ENCODE results near the gene SYCP3. TPM values are rescaled to one million over a fixed set of nuclear protein-coding genes. Genes with fewer than 3 reads are reported as not detected.

SYCP3 gene
- polyA plus RNA-seq, 1 donor from 2014 or later: 3.4 TPM

DNA sequence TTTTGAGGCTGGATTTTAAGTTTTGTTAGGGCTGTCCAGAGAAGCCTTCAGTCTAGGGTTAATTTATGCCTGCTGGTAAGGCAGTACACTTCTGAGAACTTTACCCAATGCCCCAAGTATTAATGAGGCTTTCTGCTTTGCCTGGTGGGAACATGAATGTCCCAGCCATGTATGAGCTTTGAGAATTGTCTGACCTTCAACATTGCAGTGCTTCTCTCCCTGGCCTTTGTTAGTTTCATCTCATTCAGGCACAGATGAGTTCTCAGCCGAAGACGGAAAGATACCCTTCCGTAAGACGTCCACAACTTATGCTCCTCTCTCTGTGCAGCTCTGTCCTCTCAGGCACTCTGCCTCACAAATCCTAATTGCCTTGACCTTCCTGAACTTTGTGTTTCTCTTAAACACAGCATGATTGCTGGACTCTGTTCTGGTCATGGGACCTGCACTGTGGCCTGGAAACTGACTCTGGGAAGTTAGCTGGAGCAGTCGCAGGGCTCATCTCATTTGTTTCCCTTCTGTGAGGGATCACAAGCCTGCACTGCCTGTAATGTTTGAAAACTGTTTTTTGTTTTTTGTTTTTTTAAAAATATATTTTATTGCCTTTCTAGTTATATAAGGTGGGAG lies 26.1 kb downstream of the SYCP3 start:
- Histone ChIP-seq H3K79me2 (replicated peaks; ENCODE audit: insufficient read depth, low read length) (no peaks in the 10 kb centered on the region), H3F3A (ENCODE audit: insufficient read depth, low read length, poor library complexity, severe bottlenecking) (no peaks in the 10 kb centered on the region), H3K27me3 (ENCODE audit: insufficient read depth, low read depth, low read length) (no peaks in the 10 kb centered on the region), H3K27ac (ENCODE audit: low read length) (no peak overlapping the region), H3K4me3 (ENCODE audit: low read length) (no peak overlapping the region), H3K36me3 (ENCODE audit: insufficient read depth, low read length) (no peaks in the 10 kb centered on the region), H3K9me2 (ENCODE audit: insufficient read depth, low read length) (no peaks in the 10 kb centered on the region), H2AFZ (ENCODE audit: low read depth, low read length) (no peak overlapping the region), H4K20me1 (ENCODE audit: insufficient read depth) (no peaks in the 10 kb centered on the region), H3K9me3 (ENCODE audit: low read length) (no peaks in the 10 kb centered on the region), H3K4me2 (ENCODE audit: low read length) (no peak overlapping the region), H3K9ac (ENCODE audit: low read length) (no peak overlapping the region)
- TF ChIP-seq CTCF (IDR thresholded peaks at IDR 0.05; ENCODE audit: poor library complexity, severe bottlenecking): no peak
- no peak for TF ChIP-seq REST (IDR thresholded peaks at IDR 0.05; ENCODE audit: borderline replicate concordance)
- TF ChIP-seq SMC3 (conservative IDR thresholded peaks at IDR 0.05; ENCODE audit: poor library complexity): no peak
- TF ChIP-seq POLR2AphosphoS5 (IDR thresholded peaks at IDR 0.05): no peak
- no peak for TF ChIP-seq RAD21 (conservative IDR thresholded peaks at IDR 0.05)
- TF ChIP-seq EP300 (conservative IDR thresholded peaks at IDR 0.05; ENCODE audit: poor library complexity, severe bottlenecking): no peak
- TF ChIP-seq EZH2 (IDR thresholded peaks at IDR 0.05; ENCODE audit: borderline replicate concordance, insufficient read depth, low read length, poor library complexity, severe bottlenecking): no peak
- no peak for TF ChIP-seq MXI1 (conservative IDR thresholded peaks at IDR 0.05; ENCODE audit: poor library complexity, severe bottlenecking)
- TF ChIP-seq TAF1 (IDR thresholded peaks at IDR 0.05; ENCODE audit: low read depth): no peak

DNA sequence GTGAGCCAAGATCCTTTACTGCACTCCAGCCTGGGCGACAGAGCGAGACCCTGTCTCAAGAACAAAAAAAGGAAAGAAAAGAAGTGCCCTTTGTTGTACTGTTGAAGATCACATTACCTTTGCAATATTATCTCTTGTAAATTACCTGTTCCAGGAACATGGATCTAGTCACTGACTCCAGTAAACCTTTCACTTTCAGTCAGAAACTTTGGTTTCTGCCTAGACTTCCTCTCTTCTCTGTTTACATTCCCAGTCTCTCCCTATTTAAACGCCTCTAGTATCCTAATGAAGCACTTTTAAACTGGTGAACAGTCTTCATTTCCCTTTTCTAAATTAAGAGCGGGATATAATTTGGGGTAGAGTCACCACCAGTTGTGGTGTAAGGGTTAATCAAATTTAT lies 29.0 kb downstream of the SYCP3 start:
- Histone ChIP-seq H3F3A (ENCODE audit: insufficient read depth, low read length, poor library complexity, severe bottlenecking) (no peaks in the 10 kb centered on the region), H2AFZ (ENCODE audit: low read depth, low read length) (no peak overlapping the region), H4K20me1 (ENCODE audit: insufficient read depth) (no peaks in the 10 kb centered on the region), H3K79me2 (replicated peaks; ENCODE audit: insufficient read depth, low read length) (no peaks in the 10 kb centered on the region), H3K27me3 (ENCODE audit: insufficient read depth, low read depth, low read length) (no peaks in the 10 kb centered on the region), H3K36me3 (ENCODE audit: insufficient read depth, low read length) (no peaks in the 10 kb centered on the region), H3K9me2 (ENCODE audit: insufficient read depth, low read length) (no peaks in the 10 kb centered on the region), H3K9ac (ENCODE audit: low read length) (no peak overlapping the region), H3K27ac (ENCODE audit: low read length) (no peak overlapping the region), H3K4me2 (ENCODE audit: low read length) (no peak overlapping the region), H3K9me3 (ENCODE audit: low read length) (no peaks in the 10 kb centered on the region), H3K4me3 (ENCODE audit: low read length) (no peak overlapping the region)
- TF ChIP-seq POLR2AphosphoS5 (IDR thresholded peaks at IDR 0.05) (no peak), CTCF (IDR thresholded peaks at IDR 0.05; ENCODE audit: poor library complexity, severe bottlenecking) (no peak), TAF1 (IDR thresholded peaks at IDR 0.05; ENCODE audit: low read depth) (no peak), REST (IDR thresholded peaks at IDR 0.05; ENCODE audit: borderline replicate concordance) (no peak), EZH2 (IDR thresholded peaks at IDR 0.05; ENCODE audit: borderline replicate concordance, insufficient read depth, low read length, poor library complexity, severe bottlenecking) (no peak), SMC3 (conservative IDR thresholded peaks at IDR 0.05; ENCODE audit: poor library complexity) (no peak), EP300 (conservative IDR thresholded peaks at IDR 0.05; ENCODE audit: poor library complexity, severe bottlenecking) (no peak), MXI1 (conservative IDR thresholded peaks at IDR 0.05; ENCODE audit: poor library complexity, severe bottlenecking) (no peak), RAD21 (conservative IDR thresholded peaks at IDR 0.05) (no peak)
